Neural progenitor cell (in vitro differentiated cells): Measurements from ENCODE around the gene UNC93A.

Source experiments
- CTCF ChIP-seq: fragments of 200-600 bp; sonication (generic); IDR thresholded peaks from 2 replicates; pipeline ENCODE4 v1.5.1; 2017; ENCODE audit warnings: antibody characterized with exemption, mild to moderate bottlenecking
- EZH2phosphoT487 ChIP-seq: fragments of 200-600 bp; sonication (generic); IDR thresholded peaks from 2 replicates; pipeline ENCODE4 v1.6.1; 2017; ENCODE audit warnings: antibody characterized with exemption

GRCh38 chr6:167272151-167272550 is 19.0 kb upstream of the UNC93A start:
- TF ChIP-seq CTCF = no peak
- no peak for TF ChIP-seq EZH2phosphoT487
